ENCODE data around the gene CCNB2. TPM values are rescaled to one million over a fixed set of nuclear protein-coding genes. Genes with fewer than 3 reads are reported as not detected.

CCNB2 gene
- total RNA-seq, 1 donor from 2014 or later, result 5.9 TPM

DNA sequence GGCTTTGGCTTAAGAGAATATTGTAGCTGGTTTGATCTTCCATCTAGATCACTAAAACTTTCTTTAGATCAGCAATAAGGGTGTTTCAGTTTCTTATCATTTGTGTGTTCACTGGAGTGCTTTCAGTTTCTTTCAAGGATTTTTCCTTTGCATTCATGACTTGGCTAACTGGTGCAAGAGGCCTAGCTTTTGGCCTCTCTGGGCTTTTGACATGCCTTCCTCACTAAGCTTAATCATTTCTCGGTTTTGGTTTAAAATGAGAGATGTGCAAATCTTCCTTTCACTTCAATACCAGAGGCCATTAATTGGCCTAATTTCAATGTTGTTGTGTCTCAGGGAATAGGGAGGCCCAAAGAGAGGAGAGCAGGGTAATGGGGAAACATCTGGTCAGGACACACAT lies 30.3 kb upstream of the CCNB2 start:
- Histone ChIP-seq H3K4me1 (peaks cover 11% of the 10 kb centered on the region), H3K4me3 (no peak overlapping the region), H3K27ac (no peak overlapping the region), H3K36me3 (peaks cover 0 to 35% of the 10 kb centered on the region in 2 donors), H3K9me3 (no peaks in the 10 kb centered on the region), H3K27me3 (no peaks in the 10 kb centered on the region)
- no peak for DNase-seq (ENCODE audit: extremely low spot score in 2 of 2)
- no peak for TF ChIP-seq POLR2A (IDR thresholded peaks at IDR 0.05)
- TF ChIP-seq, protein P1, sequence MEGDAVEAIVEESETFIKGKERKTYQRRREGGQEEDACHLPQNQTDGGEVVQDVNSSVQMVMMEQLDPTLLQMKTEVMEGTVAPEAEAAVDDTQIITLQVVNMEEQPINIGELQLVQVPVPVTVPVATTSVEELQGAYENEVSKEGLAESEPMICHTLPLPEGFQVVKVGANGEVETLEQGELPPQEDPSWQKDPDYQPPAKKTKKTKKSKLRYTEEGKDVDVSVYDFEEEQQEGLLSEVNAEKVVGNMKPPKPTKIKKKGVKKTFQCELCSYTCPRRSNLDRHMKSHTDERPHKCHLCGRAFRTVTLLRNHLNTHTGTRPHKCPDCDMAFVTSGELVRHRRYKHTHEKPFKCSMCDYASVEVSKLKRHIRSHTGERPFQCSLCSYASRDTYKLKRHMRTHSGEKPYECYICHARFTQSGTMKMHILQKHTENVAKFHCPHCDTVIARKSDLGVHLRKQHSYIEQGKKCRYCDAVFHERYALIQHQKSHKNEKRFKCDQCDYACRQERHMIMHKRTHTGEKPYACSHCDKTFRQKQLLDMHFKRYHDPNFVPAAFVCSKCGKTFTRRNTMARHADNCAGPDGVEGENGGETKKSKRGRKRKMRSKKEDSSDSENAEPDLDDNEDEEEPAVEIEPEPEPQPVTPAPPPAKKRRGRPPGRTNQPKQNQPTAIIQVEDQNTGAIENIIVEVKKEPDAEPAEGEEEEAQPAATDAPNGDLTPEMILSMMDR (IDR thresholded peaks at IDR 0.05), result no peak
- no peak for TF ChIP-seq POLR2AphosphoS5 (IDR thresholded peaks at IDR 0.05; ENCODE audit: insufficient read depth in 1 of 2, low read depth in 1 of 2)
- intact Hi-C loops (cut with DNase I), result no loop called here

DNA sequence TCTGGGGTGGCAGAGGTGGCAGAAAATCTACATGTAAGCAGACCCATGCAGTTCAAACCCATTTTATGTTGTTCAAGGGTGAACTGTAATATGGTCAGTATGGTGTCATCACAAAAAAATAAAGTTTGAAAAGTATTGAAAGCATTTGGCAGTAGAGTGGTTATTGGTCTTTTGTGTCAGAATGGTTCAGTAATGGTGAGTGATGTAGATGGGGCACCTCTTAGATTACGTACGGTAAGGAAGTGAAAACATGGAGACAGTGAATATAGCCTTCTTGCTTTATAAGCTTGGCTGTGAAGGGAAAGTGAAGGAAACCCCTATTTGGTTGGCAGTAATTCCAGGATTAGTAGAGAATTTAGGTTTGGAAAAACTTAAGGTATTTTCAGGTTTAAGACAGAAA lies 17.2 kb upstream of the CCNB2 start:
- DNase-seq (ENCODE audit: extremely low spot score in 2 of 2), result no peak
- no peaks in the 10 kb centered on the region for H3K27me3 ChIP-seq
- intact Hi-C loops (cut with DNase I), result no loop called here

DNA sequence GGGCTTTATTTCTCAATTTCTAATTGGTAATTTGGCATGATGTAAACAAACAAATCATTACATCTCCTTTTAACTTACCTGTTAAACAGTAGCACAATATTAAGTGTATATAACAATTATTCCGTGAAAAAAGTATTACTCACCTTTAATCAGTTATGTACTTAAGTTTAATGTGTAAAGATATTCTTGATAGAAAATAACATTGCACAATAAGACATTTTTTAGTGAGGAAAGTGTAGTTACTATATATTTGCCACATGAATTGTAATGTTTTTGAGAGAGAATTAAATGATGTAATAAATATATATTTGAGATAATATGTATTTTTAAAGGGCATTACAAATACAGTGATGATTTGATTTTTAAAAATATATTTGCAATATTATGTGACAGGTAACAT lies 10.9 kb upstream of the CCNB2 start:
- Histone ChIP-seq H3K27ac (no peak overlapping the region), H3K4me1 (no peaks in the 10 kb centered on the region), H3K36me3 (peaks cover 0 to 65% of the 10 kb centered on the region in 2 donors), H3K4me3 (no peak overlapping the region), H3K27me3 (no peaks in the 10 kb centered on the region), H3K9me3 (no peaks in the 10 kb centered on the region)
- DNase-seq (ENCODE audit: extremely low spot score in 2 of 2), result no peak
- intact Hi-C loops (cut with DNase I), result no loop called here
- TF ChIP-seq POLR2A (IDR thresholded peaks at IDR 0.05), result no peak

More for the DNA sequence above, 17.2 kb upstream of the CCNB2 start:
- H3K4me1 ChIP-seq, result no peaks in the 10 kb centered on the region
- no peaks in the 10 kb centered on the region for H3K9me3 ChIP-seq
- peaks cover 0 to 37% of the 10 kb centered on the region in 2 donors for H3K36me3 ChIP-seq
- H3K4me3 ChIP-seq, result no peak overlapping the region
- TF ChIP-seq POLR2AphosphoS5 (IDR thresholded peaks at IDR 0.05; ENCODE audit: insufficient read depth in 1 of 2, low read depth in 1 of 2) (no peak), POLR2A (IDR thresholded peaks at IDR 0.05) (no peak)
- TF ChIP-seq, protein P1 (IDR thresholded peaks at IDR 0.05), result no peak
- no peak overlapping the region for H3K27ac ChIP-seq

DNA sequence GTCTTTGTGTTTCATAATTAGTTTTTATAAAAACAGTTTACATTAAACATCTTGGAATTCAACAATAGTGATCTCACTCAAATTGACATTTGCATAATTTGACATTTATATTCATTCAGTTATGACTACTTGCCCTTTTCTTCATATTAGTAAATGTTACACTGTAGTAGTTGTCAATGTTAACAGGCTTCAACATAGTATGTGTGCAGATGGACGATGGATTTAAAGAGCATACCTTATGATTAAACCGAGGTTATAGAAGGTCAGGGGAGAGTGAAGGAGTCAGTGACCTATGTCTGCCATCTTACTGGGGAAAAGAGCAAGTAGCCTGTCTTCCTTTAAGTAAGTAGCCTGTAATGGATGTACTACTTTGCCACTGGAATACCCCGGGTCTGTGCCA lies 8.5 kb upstream of the CCNB2 start:
- peaks cover 0 to 55% of the 10 kb centered on the region in 2 donors for H3K36me3 ChIP-seq
- no peaks in the 10 kb centered on the region for H3K4me1 ChIP-seq
- H3K27ac ChIP-seq, result no peak overlapping the region
- no peak for DNase-seq (ENCODE audit: extremely low spot score in 2 of 2)
- TF ChIP-seq POLR2A (IDR thresholded peaks at IDR 0.05) (no peak), POLR2AphosphoS5 (IDR thresholded peaks at IDR 0.05; ENCODE audit: insufficient read depth in 1 of 2, low read depth in 1 of 2) (no peak)
- TF ChIP-seq, protein P1 (IDR thresholded peaks at IDR 0.05), result no peak
- no peaks in the 10 kb centered on the region for H3K9me3 ChIP-seq
- no peak overlapping the region for H3K4me3 ChIP-seq
- H3K27me3 ChIP-seq, result no peaks in the 10 kb centered on the region
- intact Hi-C loops (cut with DNase I), result no loop called here

DNA sequence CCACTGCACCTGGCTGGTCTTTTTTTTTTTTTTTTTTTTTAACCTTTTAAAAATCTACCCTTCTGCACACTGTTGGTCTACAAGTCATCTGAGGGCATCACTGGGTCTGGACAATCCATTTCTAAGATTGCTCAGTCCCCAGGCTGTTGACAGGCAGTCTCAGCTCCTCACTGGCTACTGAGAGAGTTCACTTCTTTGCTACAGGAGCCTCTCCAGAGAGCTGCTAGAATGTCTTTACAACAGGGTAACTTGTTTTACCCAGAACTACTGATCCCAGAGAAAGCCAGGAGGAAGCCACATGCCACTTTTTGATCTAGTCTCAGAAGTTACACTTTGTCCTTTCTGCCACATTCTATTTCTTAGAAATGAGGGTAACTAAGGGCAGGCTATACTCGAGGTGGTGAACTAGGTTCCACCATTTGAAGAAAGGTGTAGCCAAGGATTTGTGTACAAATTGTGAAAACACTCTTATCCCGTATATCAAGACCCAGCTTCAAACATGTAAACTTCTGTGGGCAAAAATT lies 5.7 kb upstream of the CCNB2 start:
- no peak overlapping the region for H3K27ac ChIP-seq
- DNase-seq (ENCODE audit: extremely low spot score in 2 of 2), result no peak
- H3K4me3 ChIP-seq, result no peak overlapping the region
- TF ChIP-seq POLR2A (IDR thresholded peaks at IDR 0.05) (no peak), POLR2AphosphoS5 (IDR thresholded peaks at IDR 0.05; ENCODE audit: insufficient read depth in 1 of 2, low read depth in 1 of 2) (no peak)
- TF ChIP-seq, protein P1 (IDR thresholded peaks at IDR 0.05), result no peak
- intact Hi-C loops (cut with DNase I), result no loop called here
- H3K9me3 ChIP-seq, result no peaks in the 10 kb centered on the region
- no peaks in the 10 kb centered on the region for H3K27me3 ChIP-seq
- H3K4me1 ChIP-seq, result peaks cover under 1% of the 10 kb centered on the region
- peaks cover 0 to 30% of the 10 kb centered on the region in 2 donors for H3K36me3 ChIP-seq
